SK-N-SH (cell line): ENCODE measurements around the gene ADIPOR2. TPM values are rescaled to one million over a fixed set of nuclear protein-coding genes. Genes with fewer than 3 reads are reported as not detected.

Experiments used
- CTCF ChIA-PET: fragments of 300-600, 350-600 bp; formaldehyde crosslinking; extraction: SDS; loops from one replicate; lab custom pipeline; 2021; lab: Yijun Ruan, JAX
- POLR2A ChIA-PET: fragments of 350-600 bp; sonication (Branson Sonifier 250); formaldehyde crosslinking; extraction: SDS; loops from one replicate; lab custom pipeline; 2020; ENCODE audit warnings: antibody characterized with exemption, inconsistent platforms; lab: Yijun Ruan, JAX
- DNase-seq: peaks from one replicate; pipeline ENCODE4 v3.0.0; 2012
- H2AFZ ChIP-seq: fragments of 200-600 bp; sonication (generic); 2 replicates; pipeline ENCODE4 v1.8.1; 2016; ENCODE audit warnings: antibody characterized with exemption, mild to moderate bottlenecking, low read depth
- H3F3A ChIP-seq: fragments of 200-600 bp; sonication (generic); replicated peaks from 2 replicates; pipeline ENCODE3; 2016; ENCODE audit warnings: antibody characterized with exemption, mild to moderate bottlenecking; ENCODE audit not compliant: insufficient read depth
- H3K27ac ChIP-seq, 2 experiments: fragments of 200-500 bp in 1 of 2; fragments of 200-600 bp in 1 of 2; sonication (Bioruptor generic) in 1 of 2; sonication (generic), shearing (Covaris generic) in 1 of 2; 2 replicates each; pipeline versions ENCODE4 v1.5.1 to v1.6.1; 2014 to 2016; ENCODE audit warnings: low read depth in 2 of 2, inconsistent platforms in 1 of 2, low read length in 1 of 2, mild to moderate bottlenecking in 1 of 2, mixed read lengths in 1 of 2
- H3K27me3 ChIP-seq: fragments of 200-600 bp; sonication (generic), shearing (Covaris generic); 2 replicates; pipeline ENCODE4 v1.6.1; 2016; ENCODE audit warnings: mixed run types; ENCODE audit not compliant: insufficient read depth
- H3K36me3 ChIP-seq, 2 experiments: fragments of 200-500 bp in 1 of 2; fragments of 200-600 bp in 1 of 2; sonication (Bioruptor generic) in 1 of 2; sonication (generic) in 1 of 2; replicated peaks in 1 of 2; 2 replicates each; pipeline versions ENCODE3 to v1.5.1; 2014 to 2016; ENCODE audit warnings: low read length in 1 of 2, mild to moderate bottlenecking in 1 of 2; ENCODE audit not compliant: insufficient read depth in 2 of 2, control insufficient read depth in 1 of 2
- H3K4me1 ChIP-seq, 2 experiments: fragments of 200-500 bp in 1 of 2; fragments of 200-600 bp in 1 of 2; sonication (Bioruptor generic) in 1 of 2; sonication (generic), shearing (Covaris generic) in 1 of 2; 2 replicates each; pipeline versions ENCODE4 v1.5.1 to v1.6.1; 2014 to 2016; ENCODE audit warnings: low read depth in 1 of 2, low read length in 1 of 2, mixed run types in 1 of 2; ENCODE audit not compliant: insufficient read depth in 2 of 2, control insufficient read depth in 1 of 2
- H3K4me2 ChIP-seq: fragments of 200-600 bp; sonication (generic), shearing (Covaris generic); 2 replicates; pipeline ENCODE4 v1.6.1; 2017; ENCODE audit warnings: mixed run types
- H3K4me3 ChIP-seq, 2 experiments: fragments of 200-500 bp in 1 of 2; fragments of 200-600 bp in 1 of 2; sonication (Bioruptor generic) in 1 of 2; sonication (generic), shearing (Covaris generic) in 1 of 2; 2 replicates each; pipeline versions ENCODE4 v1.5.1 to v1.8.1; 2014 to 2016; ENCODE audit warnings: low read depth in 2 of 2, inconsistent platforms in 1 of 2, low read length in 1 of 2, mild to moderate bottlenecking in 1 of 2, mixed read lengths in 1 of 2, moderate library complexity in 1 of 2
- H3K79me2 ChIP-seq: fragments of 200-600 bp; sonication (generic); 2 replicates; pipeline ENCODE4 v1.8.1; 2017; ENCODE audit warnings: mild to moderate bottlenecking; ENCODE audit not compliant: insufficient read depth
- H3K9ac ChIP-seq: fragments of 200-600 bp; sonication (generic); 2 replicates; pipeline ENCODE4 v1.6.1; 2017; ENCODE audit warnings: mixed run types
- H3K9me2 ChIP-seq: fragments of 200-600 bp; sonication (generic); 2 replicates; pipeline ENCODE4 v1.6.1; 2017; ENCODE audit warnings: mixed run types
- H3K9me3 ChIP-seq: fragments of 200-600 bp; sonication (generic); 2 replicates; pipeline ENCODE4 v1.6.1; 2017; ENCODE audit warnings: mixed run types, mild to moderate bottlenecking, moderate library complexity
- H4K20me1 ChIP-seq: fragments of 200-600 bp; sonication (generic); 2 replicates; pipeline ENCODE4 v1.6.1; 2017; ENCODE audit warnings: mild to moderate bottlenecking, mixed run types; ENCODE audit not compliant: insufficient read depth
- ELF1 ChIP-seq: IDR thresholded peaks from 2 replicates; pipeline ENCODE4 v1.4.0; 2012
- EP300 ChIP-seq, 2 experiments: IDR thresholded peaks; 2 replicates each; pipeline versions ENCODE4 v1.4.0 to v1.6.1; 2012; ENCODE audit warnings: borderline replicate concordance in 1 of 2, low read depth in 1 of 2, low read length in 1 of 2
- FOXJ3 ChIP-seq: sonication (generic); formaldehyde crosslinking; IDR thresholded peaks from 2 replicates; pipeline ENCODE4 v1.5.1; 2020; ENCODE audit warnings: mild to moderate bottlenecking, missing genetic modification reagents
- FOXM1 ChIP-seq: IDR thresholded peaks from 2 replicates; pipeline ENCODE4 v1.4.0; 2012; ENCODE audit warnings: low read depth, mild to moderate bottlenecking
- MEF2A ChIP-seq: IDR thresholded peaks from 2 replicates; pipeline ENCODE4 v1.4.0; 2012; ENCODE audit warnings: low read depth, borderline replicate concordance
- MXI1 ChIP-seq: IDR thresholded peaks from 2 replicates; pipeline ENCODE4 v1.6.1; 2012; ENCODE audit warnings: mild to moderate bottlenecking, low read depth, low read length, improper control_type of control experiment
- NFIC ChIP-seq: IDR thresholded peaks from 2 replicates; pipeline ENCODE4 v1.4.0; 2012; ENCODE audit warnings: borderline replicate concordance
- RAD21 ChIP-seq: IDR thresholded peaks from 2 replicates; pipeline ENCODE4 v1.6.1; 2012; ENCODE audit warnings: mild to moderate bottlenecking, low read length
- RCOR1 ChIP-seq: fragments of 150-350 bp; IDR thresholded peaks from 2 replicates; pipeline ENCODE4 v1.6.1; 2017; ENCODE audit warnings: antibody characterized with exemption, low read length
- SIN3A ChIP-seq: IDR thresholded peaks from 2 replicates; pipeline ENCODE4 v1.6.1; 2012; ENCODE audit warnings: low read depth, mild to moderate bottlenecking, low read length, moderate library complexity, borderline replicate concordance
- TAF1 ChIP-seq: IDR thresholded peaks from 2 replicates; pipeline ENCODE4 v1.6.1; 2012; ENCODE audit warnings: low read depth, mild to moderate bottlenecking, low read length, moderate library complexity, borderline replicate concordance
- TCF12 ChIP-seq: IDR thresholded peaks from 2 replicates; pipeline ENCODE4 v1.4.0; 2012
- TEAD4 ChIP-seq: IDR thresholded peaks from 2 replicates; pipeline ENCODE4 v1.4.0; 2012; ENCODE audit warnings: mild to moderate bottlenecking, borderline replicate concordance; ENCODE audit not compliant: insufficient read depth
- YY1 ChIP-seq: IDR thresholded peaks from 2 replicates; pipeline ENCODE4 v1.4.0; 2012; ENCODE audit warnings: low read depth, mild to moderate bottlenecking
- WGBS: methylation state at CpG from one replicate; pipeline ENCODE4 v1.1.6; 2017; ENCODE audit warnings: low lambda C conversion rate; 5-methylcytosine and 5-hydroxymethylcytosine counted together
- polyA plus RNA-seq, 3 experiments: library from polyadenylated mRNA; depleted of rRNA; stranded (reverse); fragments of >200 nt; gene quantifications; 2 replicates each; pipeline ENCODE4 v1.2.3, GENCODE V29; 2012
- TF ChIP-seq, protein P1 (sequence below): fragments of 150-350 bp; IDR thresholded peaks from 2 replicates; pipeline ENCODE4 v1.6.1; 2016; ENCODE audit warnings: mild to moderate bottlenecking, low read depth, low read length
- TF ChIP-seq, protein P2 (sequence below): IDR thresholded peaks from 2 replicates; pipeline ENCODE4; 2012
- TF ChIP-seq, protein P3 (sequence below): fragments of 200-600 bp; sonication (generic); IDR thresholded peaks from 2 replicates; pipeline ENCODE4 v1.6.1; 2017; ENCODE audit warnings: antibody characterized with exemption, mild to moderate bottlenecking, moderate library complexity
- TF ChIP-seq, protein P4 (sequence below): IDR thresholded peaks from 2 replicates; pipeline ENCODE4 v1.4.0; 2012; ENCODE audit warnings: low read depth
- TF ChIP-seq, protein P5 (sequence below): fragments of 150-350 bp; IDR thresholded peaks from 2 replicates; pipeline ENCODE4 v1.6.1; 2017; ENCODE audit warnings: antibody characterized with exemption, low read length, low read depth, borderline replicate concordance

Gene ADIPOR2
- polyA plus RNA-seq, 1 of the 3 experiments (the other 2 are of a cell fraction): 17.1 TPM

DNA sequence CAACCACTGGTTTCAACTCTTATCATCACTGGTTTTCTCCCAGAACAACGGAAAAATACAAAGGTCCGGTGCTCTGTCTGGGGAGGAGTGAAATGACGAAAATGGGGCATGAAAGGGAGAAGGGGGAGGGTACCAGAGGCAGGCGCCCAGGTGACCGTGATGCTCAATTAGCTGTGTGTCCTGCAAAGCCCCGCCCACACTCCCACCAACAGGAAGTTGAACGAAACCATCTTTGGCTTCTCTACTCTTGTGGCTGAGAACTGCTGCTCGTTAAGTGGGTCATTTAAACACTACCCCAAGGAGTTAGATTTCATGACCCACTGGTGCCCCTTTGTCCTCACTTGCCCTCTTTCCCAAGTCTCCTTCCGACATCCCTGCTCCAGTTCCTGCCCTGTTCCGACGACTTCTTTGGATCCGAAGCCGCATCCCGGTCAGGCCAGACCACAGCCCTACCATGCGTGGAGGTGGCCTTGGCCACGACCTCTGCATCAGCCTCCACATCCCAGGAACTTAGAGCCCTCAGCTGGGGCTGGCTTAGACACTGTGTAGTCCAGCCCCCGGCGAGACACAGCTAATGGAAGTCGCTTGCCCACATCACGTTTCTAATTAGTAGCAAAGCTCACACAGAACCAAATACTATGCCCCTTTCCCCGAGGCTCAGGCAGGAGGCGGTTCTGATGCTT is 118.1 kb downstream of the ADIPOR2 start:
- Histone ChIP-seq H3K4me3 (no peak overlapping the region), H3K27me3 (peaks cover 8% of the 10 kb centered on the region; the same call in 1 of the 2 replicates), H3K9ac (no peak overlapping the region), H3F3A (no peaks in the 10 kb centered on the region), H3K36me3 (no peaks in the 10 kb centered on the region), H3K9me3 (no peaks in the 10 kb centered on the region), H2AFZ (no peak overlapping the region), H4K20me1 (no peaks in the 10 kb centered on the region), H3K4me1 (peaks cover 0 to 10% of the 10 kb centered on the region in 2 experiments; a peak in 1 of 4 replicates), H3K9me2 (no peaks in the 10 kb centered on the region), H3K4me2 (no peak overlapping the region), H3K79me2 (no peaks in the 10 kb centered on the region), H3K27ac (no peak overlapping the region)
- 79% methylated on average over 22 of the region's 22 CpGs for WGBS
- ChIA-PET POLR2A (no interaction called here), CTCF (interaction anchor here (1.3 kb wide), 1 partner anchor 18 kb away, joined by 3 read pairs; no protein-coding TSS in a partner anchor)
- DNase-seq: no peak
- TF ChIP-seq, protein P1, sequence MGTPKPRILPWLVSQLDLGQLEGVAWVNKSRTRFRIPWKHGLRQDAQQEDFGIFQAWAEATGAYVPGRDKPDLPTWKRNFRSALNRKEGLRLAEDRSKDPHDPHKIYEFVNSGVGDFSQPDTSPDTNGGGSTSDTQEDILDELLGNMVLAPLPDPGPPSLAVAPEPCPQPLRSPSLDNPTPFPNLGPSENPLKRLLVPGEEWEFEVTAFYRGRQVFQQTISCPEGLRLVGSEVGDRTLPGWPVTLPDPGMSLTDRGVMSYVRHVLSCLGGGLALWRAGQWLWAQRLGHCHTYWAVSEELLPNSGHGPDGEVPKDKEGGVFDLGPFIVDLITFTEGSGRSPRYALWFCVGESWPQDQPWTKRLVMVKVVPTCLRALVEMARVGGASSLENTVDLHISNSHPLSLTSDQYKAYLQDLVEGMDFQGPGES: no peak
- no peak for TF ChIP-seq MXI1
- no peak for TF ChIP-seq EP300 (IDR thresholded peaks at IDR 0.05; ENCODE audit: borderline replicate concordance in 1 of 2, low read depth in 1 of 2, low read length in 1 of 2)
- no peak for TF ChIP-seq TAF1
- TF ChIP-seq FOXM1: no peak
- no peak for TF ChIP-seq RCOR1
- TF ChIP-seq, protein P2, sequence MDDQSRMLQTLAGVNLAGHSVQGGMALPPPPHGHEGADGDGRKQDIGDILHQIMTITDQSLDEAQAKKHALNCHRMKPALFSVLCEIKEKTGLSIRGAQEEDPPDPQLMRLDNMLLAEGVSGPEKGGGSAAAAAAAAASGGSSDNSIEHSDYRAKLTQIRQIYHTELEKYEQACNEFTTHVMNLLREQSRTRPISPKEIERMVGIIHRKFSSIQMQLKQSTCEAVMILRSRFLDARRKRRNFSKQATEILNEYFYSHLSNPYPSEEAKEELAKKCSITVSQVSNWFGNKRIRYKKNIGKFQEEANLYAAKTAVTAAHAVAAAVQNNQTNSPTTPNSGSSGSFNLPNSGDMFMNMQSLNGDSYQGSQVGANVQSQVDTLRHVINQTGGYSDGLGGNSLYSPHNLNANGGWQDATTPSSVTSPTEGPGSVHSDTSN: no peak
- TF ChIP-seq, protein P3, sequence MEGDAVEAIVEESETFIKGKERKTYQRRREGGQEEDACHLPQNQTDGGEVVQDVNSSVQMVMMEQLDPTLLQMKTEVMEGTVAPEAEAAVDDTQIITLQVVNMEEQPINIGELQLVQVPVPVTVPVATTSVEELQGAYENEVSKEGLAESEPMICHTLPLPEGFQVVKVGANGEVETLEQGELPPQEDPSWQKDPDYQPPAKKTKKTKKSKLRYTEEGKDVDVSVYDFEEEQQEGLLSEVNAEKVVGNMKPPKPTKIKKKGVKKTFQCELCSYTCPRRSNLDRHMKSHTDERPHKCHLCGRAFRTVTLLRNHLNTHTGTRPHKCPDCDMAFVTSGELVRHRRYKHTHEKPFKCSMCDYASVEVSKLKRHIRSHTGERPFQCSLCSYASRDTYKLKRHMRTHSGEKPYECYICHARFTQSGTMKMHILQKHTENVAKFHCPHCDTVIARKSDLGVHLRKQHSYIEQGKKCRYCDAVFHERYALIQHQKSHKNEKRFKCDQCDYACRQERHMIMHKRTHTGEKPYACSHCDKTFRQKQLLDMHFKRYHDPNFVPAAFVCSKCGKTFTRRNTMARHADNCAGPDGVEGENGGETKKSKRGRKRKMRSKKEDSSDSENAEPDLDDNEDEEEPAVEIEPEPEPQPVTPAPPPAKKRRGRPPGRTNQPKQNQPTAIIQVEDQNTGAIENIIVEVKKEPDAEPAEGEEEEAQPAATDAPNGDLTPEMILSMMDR: no peak
- TF ChIP-seq NFIC: no peak
- TF ChIP-seq SIN3A: no peak

DNA sequence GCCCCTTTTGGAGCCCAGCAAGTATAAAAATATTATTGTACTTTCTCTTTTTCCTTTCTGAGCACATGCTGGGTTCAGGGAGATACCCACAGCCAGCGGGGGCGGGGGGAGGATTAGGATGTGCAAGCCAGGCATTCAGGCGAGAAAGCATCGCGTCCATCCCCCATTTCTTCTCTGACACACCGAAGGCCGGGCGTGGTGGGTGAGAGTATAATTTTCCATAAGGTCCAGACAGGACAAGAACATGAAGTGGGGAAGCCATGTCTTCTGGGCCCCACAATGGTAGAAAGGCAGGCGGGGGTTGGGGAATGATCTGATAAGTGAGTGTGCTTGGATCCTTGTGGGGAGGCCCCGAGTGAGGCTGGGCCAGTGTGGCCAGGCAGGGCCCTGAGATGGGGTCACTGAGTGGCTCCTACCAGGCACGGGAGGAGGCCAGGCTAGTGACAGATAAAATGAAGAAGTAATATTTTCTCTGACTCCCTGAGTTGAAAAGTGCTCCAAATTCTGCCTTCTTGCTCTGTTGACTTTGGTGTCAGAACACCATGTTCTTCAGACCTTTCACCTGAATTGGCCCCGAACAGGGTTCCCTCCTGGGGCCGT is 118.8 kb downstream of the ADIPOR2 start:
- Histone ChIP-seq H3K4me1 (peaks cover 0 to 8% of the 10 kb centered on the region in 2 experiments; a peak in 1 of 4 replicates), H3K9me2 (no peaks in the 10 kb centered on the region), H3K79me2 (no peaks in the 10 kb centered on the region), H3K9me3 (no peaks in the 10 kb centered on the region), H3K36me3 (no peaks in the 10 kb centered on the region), H3K27me3 (peaks cover 10% of the 10 kb centered on the region; the same call in 1 of the 2 replicates), H3K27ac (no peak overlapping the region), H3K4me2 (no peak overlapping the region), H3F3A (no peaks in the 10 kb centered on the region), H4K20me1 (no peaks in the 10 kb centered on the region), H3K4me3 (no peak overlapping the region), H3K9ac (no peak overlapping the region), H2AFZ (no peak overlapping the region)
- no peak for DNase-seq
- CTCF ChIA-PET: interaction anchor here (1.3 to 1.7 kb wide), 2 partner anchors 19 to 130 kb away, joined by 3 to 6 read pairs; no protein-coding TSS in a partner anchor
- POLR2A ChIA-PET: no interaction called here
- TF ChIP-seq, protein P4, sequence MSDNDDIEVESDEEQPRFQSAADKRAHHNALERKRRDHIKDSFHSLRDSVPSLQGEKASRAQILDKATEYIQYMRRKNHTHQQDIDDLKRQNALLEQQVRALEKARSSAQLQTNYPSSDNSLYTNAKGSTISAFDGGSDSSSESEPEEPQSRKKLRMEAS: no peak
- TF ChIP-seq RCOR1: no peak
- TF ChIP-seq RAD21: no peak
- TF ChIP-seq TCF12: no peak
- no peak for TF ChIP-seq MEF2A
- TF ChIP-seq FOXJ3 (CRISPR knock-in tag): no peak
- TF ChIP-seq ELF1: no peak
- TF ChIP-seq, protein P5, sequence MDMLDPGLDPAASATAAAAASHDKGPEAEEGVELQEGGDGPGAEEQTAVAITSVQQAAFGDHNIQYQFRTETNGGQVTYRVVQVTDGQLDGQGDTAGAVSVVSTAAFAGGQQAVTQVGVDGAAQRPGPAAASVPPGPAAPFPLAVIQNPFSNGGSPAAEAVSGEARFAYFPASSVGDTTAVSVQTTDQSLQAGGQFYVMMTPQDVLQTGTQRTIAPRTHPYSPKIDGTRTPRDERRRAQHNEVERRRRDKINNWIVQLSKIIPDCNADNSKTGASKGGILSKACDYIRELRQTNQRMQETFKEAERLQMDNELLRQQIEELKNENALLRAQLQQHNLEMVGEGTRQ: no peak
- no peak for TF ChIP-seq YY1
- no peak for TF ChIP-seq TEAD4
- 84% methylated on average over 12 of the region's 13 CpGs for WGBS
